IPS-20b (cell line): Measurements from ENCODE around the gene PRDM15.

ENCODE experiments used
- H3K27ac ChIP-seq: one replicate; pipeline ENCODE4 v1.5.1; 2013; ENCODE audit warnings: low read length
- H3K27me3 ChIP-seq: 2 replicates; pipeline ENCODE4 v1.6.1; 2013; ENCODE audit warnings: mild to moderate bottlenecking, low read length, inconsistent platforms; ENCODE audit not compliant: insufficient read depth
- H3K36me3 ChIP-seq: 2 replicates; pipeline ENCODE4 v1.6.1; 2013; ENCODE audit warnings: low read depth, mild to moderate bottlenecking, inconsistent platforms, low read length, moderate library complexity; ENCODE audit not compliant: insufficient read depth
- H3K4me1 ChIP-seq: 2 replicates; pipeline ENCODE4 v1.6.1; 2013; ENCODE audit warnings: mild to moderate bottlenecking, control low read depth, inconsistent platforms, low read length, moderate library complexity; ENCODE audit not compliant: insufficient read depth
- H3K4me3 ChIP-seq: 2 replicates; pipeline ENCODE4 v1.5.1; 2013; ENCODE audit warnings: mild to moderate bottlenecking, low read length, inconsistent platforms
- H3K9ac ChIP-seq: 2 replicates; pipeline ENCODE4 v1.6.1; 2013; ENCODE audit warnings: low read depth, mild to moderate bottlenecking, inconsistent platforms, low read length, moderate library complexity
- H3K9me3 ChIP-seq: 2 replicates; pipeline ENCODE4 v1.6.1; 2013; ENCODE audit warnings: mild to moderate bottlenecking, low read depth, low read length, inconsistent platforms; ENCODE audit not compliant: insufficient read depth

The PRDM15 gene

DNA sequence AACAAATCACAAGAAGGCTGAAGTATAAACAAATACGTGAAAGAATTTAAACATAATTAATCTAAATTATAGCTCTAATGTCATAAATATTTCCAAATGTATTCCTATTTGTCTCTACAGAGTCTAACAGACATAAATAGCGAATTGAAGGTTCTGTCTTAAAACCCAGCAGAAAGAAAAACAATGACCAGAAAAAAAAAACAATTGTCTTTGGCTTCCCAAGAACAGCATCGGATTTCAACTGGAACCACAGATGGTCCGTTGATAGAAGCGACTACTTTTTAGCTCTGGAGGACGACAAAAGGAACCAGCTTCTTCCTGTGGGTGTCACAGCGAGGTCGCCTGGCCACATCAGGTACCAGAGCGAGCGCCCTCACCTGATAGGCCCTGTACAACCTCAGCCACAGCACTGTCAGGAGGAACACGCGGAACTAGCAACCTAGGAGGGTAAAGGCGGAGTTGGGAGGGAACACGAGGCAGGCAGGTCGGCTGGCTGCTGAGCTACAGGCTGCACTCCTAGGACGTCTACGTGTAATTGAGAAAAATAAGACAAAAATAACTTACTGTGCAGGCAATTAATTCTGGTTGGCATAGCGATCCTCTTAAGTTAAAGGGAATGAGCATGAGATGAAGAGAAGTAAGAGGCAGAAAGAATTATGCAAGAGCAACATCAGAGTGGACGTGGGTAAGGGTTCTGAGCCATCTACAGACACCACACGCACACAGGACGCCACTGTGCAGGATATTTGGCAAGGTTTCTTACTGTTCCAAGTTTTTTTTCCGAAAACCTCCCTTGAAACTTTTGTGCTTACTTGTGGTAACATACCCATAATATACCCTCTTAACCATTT lies 16.7 kb upstream of the PRDM15 start:
- Histone ChIP-seq H3K36me3 (no peaks in the 10 kb centered on the region), H3K9me3 (no peaks in the 10 kb centered on the region), H3K27me3 (no peaks in the 10 kb centered on the region), H3K4me1 (peaks cover 18% of the 10 kb centered on the region; the same call in 1 of the 2 replicates), H3K27ac (no peak overlapping the region), H3K4me3 (no peak overlapping the region), H3K9ac (no peak overlapping the region)

DNA sequence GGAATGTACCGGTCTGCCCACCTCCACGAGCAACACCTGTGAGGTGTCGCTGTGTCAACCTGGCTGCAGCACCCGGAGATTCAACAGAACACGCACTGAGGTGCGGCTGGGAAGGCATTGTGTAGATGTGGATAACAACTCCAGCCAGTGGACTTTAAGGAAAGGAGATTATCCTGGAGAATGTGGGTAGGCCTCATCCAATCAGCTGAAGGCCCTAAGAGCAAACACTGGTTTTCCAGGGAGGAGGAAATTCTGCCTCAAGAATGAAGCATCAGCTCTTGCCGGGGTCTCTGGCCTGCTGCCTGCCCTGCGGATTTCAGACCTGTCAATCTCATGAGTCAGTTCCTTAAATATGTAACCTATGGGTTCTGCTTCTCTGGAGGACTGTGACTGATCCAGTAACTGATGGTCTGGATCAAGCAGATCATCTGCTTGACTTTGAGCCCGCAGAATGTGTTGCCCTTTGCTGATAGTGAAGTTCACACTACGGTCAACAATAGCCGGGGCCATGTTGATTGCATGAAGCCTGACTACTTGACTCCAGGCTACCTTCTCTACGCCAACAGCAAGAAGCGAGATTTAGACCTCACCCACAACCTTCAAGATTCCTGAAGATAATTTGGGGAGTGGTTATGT lies 15.9 kb upstream of the PRDM15 start:
- Histone ChIP-seq H3K4me3 (no peak overlapping the region), H3K4me1 (peaks cover 18% of the 10 kb centered on the region; the same call in 1 of the 2 replicates), H3K27ac (no peak overlapping the region), H3K9me3 (no peaks in the 10 kb centered on the region), H3K36me3 (no peaks in the 10 kb centered on the region), H3K27me3 (no peaks in the 10 kb centered on the region), H3K9ac (no peak overlapping the region)

- no peak overlapping the region for H3K27ac ChIP-seq
These were observed 15.4 kb upstream of the PRDM15 start for GRCh38 chr21:41894511-41894910.

GRCh38 chr21:41892726-41893125 lies 13.6 kb upstream of the PRDM15 start:
- Histone ChIP-seq H3K9ac (no peak overlapping the region), H3K4me3 (no peak overlapping the region), H3K27ac (no peak overlapping the region), H3K36me3 (no peaks in the 10 kb centered on the region), H3K27me3 (no peaks in the 10 kb centered on the region), H3K9me3 (no peaks in the 10 kb centered on the region), H3K4me1 (peaks cover 9% of the 10 kb centered on the region; the same call in 1 of the 2 replicates)

More at GRCh38 chr21:41894511-41894910, 15.4 kb upstream of the PRDM15 start:
- Histone ChIP-seq H3K9me3 (no peaks in the 10 kb centered on the region), H3K9ac (no peak overlapping the region), H3K36me3 (no peaks in the 10 kb centered on the region), H3K4me1 (peaks cover 18% of the 10 kb centered on the region; the same call in 1 of the 2 replicates), H3K4me3 (no peak overlapping the region), H3K27me3 (no peaks in the 10 kb centered on the region)

- H3K27me3 ChIP-seq = no peaks in the 10 kb centered on the region
- no peak overlapping the region for H3K27ac ChIP-seq
- H3K36me3 ChIP-seq = no peaks in the 10 kb centered on the region
- H3K4me3 ChIP-seq = no peak overlapping the region
- no peak overlapping the region for H3K9ac ChIP-seq
- no peaks in the 10 kb centered on the region for H3K4me1 ChIP-seq
- no peaks in the 10 kb centered on the region for H3K9me3 ChIP-seq
These were observed 12.0 kb upstream of the PRDM15 start for GRCh38 chr21:41891132-41891531.

DNA sequence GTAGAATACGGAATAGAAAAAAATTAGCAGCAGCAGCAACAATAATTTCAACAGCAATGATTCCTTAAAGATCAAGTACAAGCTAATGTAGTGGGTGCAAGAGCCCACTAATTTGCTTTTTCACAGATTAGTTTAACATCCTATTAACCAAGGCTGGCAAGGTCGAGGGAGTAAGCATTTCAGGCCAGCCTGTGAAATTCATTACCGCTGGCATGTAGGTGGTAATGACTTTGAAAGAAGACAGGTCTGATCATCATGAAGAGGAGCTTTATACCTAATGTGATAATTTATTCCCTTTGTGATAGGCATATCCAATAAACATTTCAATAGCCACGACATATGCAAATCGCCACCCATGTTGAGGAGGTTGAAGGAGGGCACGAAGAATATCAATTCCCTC lies 11.2 kb upstream of the PRDM15 start:
- no peaks in the 10 kb centered on the region for H3K4me1 ChIP-seq
- no peaks in the 10 kb centered on the region for H3K36me3 ChIP-seq
- no peak overlapping the region for H3K9ac ChIP-seq
- H3K27me3 ChIP-seq = no peaks in the 10 kb centered on the region
- no peak overlapping the region for H3K27ac ChIP-seq
- H3K4me3 ChIP-seq = no peak overlapping the region
- H3K9me3 ChIP-seq = no peaks in the 10 kb centered on the region

DNA sequence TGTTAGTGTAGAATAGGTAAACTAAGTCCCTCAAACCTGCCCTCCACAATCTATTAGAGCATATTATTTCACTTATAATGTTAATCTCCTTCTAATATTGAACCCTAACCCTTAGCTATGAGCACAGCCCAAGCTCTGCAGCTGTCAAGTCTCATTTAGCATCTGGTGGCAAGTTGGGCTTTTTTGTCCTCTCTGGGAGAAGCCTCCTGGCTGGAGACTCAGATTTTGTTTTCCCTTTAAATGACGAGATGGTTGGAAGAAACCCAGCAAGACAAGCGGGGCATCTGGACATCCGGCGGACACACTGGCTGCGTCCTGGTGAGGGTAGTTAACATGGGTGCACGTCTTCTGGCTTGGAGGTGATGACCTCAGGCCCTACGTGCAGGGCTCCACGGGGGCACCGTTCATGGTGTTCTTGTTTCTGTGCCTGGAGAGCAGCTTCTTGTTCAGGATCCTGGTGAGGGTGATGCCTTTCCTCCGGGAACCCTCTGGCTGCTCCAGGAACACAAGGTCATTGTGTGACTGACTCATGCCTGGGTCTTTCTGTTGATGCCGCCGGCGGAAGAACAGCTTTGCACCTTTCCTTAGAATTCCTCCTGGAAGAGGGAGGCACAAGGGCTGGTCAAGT lies 9.7 kb upstream of the PRDM15 start:
- Histone ChIP-seq H3K27me3 (no peaks in the 10 kb centered on the region), H3K36me3 (no peaks in the 10 kb centered on the region), H3K9me3 (no peaks in the 10 kb centered on the region), H3K9ac (no peak overlapping the region), H3K27ac (no peak overlapping the region), H3K4me1 (no peaks in the 10 kb centered on the region), H3K4me3 (no peak overlapping the region)

DNA sequence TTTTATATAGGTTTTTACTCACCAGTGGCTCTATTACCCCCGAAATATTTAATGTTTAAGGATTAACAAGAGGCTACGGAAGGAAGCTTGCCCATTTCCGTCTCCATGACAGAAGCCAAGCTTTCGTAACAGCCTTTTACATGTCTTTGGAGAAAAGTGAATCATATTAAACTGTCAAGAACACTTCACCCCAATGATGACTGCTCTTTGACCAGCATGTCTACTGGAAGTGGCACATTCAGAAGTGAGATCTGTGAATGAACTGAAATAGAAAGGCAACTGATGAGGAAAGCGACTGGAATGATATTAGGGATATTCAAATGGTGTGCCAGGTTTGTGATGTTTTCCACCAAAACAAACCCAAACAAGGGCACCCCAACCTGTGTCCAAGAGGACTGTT lies 8.5 kb upstream of the PRDM15 start:
- Histone ChIP-seq H3K4me3 (no peak overlapping the region), H3K9me3 (no peaks in the 10 kb centered on the region), H3K4me1 (no peaks in the 10 kb centered on the region), H3K36me3 (no peaks in the 10 kb centered on the region), H3K27me3 (no peaks in the 10 kb centered on the region), H3K27ac (no peak overlapping the region), H3K9ac (no peak overlapping the region)

DNA sequence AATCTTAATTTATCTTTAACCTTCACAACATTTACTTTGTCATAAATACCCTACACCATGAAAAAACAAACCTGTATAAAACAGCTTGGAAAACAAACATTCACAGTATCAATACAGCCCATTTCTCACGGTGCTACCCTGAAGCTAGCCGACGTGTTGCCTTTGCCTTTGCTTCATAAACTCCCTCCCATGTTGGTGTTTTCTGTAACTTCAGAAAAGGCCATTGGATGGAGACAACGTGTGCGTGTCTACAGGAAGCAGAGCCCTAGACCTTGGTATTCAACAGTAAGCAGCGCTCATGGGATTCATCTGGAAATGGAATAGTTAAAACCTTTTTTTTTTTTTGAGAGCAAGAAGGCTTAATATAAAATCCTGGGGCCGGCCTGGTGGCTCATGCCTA lies 7.2 kb upstream of the PRDM15 start:
- Histone ChIP-seq H3K9me3 (no peaks in the 10 kb centered on the region), H3K36me3 (no peaks in the 10 kb centered on the region), H3K27ac (no peak overlapping the region), H3K4me1 (no peaks in the 10 kb centered on the region), H3K9ac (no peak overlapping the region), H3K4me3 (no peak overlapping the region), H3K27me3 (no peaks in the 10 kb centered on the region)

GRCh38 chr21:41885341-41886024 lies 6.3 kb upstream of the PRDM15 start:
- Histone ChIP-seq H3K9ac (no peak overlapping the region), H3K4me3 (no peak overlapping the region)

DNA sequence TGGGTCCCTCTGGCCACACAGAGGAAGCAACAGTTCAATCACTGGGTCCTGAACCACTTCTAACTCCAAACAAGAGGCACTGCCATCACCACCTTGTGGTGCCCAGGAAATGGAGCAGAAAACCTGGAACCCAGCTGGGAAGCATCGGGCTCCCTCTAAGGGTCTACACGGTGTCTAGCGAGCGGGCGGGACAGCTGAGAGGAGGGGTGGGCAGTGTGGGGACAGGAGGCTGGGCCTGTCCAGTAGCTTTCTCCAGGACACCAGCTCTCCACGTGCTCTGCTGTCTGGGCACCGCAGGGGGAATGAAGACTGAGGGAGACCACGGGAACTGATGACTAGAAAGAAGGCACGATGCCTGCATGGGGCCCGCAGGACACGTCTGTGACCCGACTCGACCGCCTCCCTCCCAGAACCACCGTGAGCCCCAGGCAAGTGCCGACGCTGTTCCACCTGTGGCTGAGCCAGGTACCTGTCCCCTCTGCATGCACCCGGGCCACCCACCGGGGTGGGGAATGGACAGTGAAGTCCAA lies 5.4 kb upstream of the PRDM15 start:
- Histone ChIP-seq H3K27ac (no peak overlapping the region), H3K27me3 (no peaks in the 10 kb centered on the region), H3K4me3 (no peak overlapping the region), H3K4me1 (no peaks in the 10 kb centered on the region), H3K9ac (no peak overlapping the region), H3K9me3 (no peaks in the 10 kb centered on the region), H3K36me3 (no peaks in the 10 kb centered on the region)

More at GRCh38 chr21:41885341-41886024, 6.3 kb upstream of the PRDM15 start:
- Histone ChIP-seq H3K36me3 (no peaks in the 10 kb centered on the region), H3K27me3 (no peaks in the 10 kb centered on the region), H3K27ac (no peak overlapping the region), H3K9me3 (no peaks in the 10 kb centered on the region), H3K4me1 (no peaks in the 10 kb centered on the region)
